Central memory CD4-positive, alpha-beta T cell (primary cell): Measurements from ENCODE around the gene SFXN3.
A peak's percentile ranks its signal among the peaks of the same experiment; 100 is the strongest.

Source experiments
- DNase-seq: peaks from one replicate; pipeline ENCODE4 v3.0.0; 2022

Gene SFXN3

GRCh38 chr10:101000127-101000914 is 30.7 kb upstream of the SFXN3 start:
- DNase-seq: no peak

DNA sequence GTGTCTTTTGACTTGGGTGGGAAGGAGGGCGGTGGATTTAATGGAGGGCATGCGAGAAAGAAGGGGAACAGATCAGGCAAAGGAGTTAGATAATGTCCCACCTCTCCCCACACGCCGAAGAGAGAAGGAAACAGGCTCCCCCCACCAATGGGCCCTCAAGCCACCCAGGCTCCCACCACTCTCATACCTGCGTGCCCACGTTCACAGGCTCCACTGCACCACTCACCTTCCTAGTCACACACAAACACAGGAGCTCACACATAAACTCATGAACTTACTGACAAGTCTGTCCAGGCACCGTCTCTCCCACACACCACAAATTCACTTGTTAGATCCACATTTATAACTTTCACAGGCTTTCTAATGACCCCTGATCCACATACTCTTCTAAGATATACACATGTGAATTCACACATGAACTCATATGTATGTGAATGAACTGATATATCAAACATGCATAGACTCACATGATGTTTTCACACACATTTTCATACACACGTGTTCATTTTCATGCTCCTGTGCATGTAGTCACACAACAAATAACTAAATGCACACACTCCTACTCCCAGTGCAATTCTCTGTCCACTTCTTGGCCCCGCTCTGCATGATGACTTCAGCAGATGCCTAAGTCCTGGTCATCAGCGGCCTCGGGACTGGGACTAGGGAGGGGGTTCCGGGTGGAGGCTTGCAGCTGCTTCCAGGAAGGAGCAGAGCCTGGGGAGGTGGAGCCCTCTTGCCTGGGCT is 29.9 kb upstream of the SFXN3 start:
- DNase-seq: no peak

DNA sequence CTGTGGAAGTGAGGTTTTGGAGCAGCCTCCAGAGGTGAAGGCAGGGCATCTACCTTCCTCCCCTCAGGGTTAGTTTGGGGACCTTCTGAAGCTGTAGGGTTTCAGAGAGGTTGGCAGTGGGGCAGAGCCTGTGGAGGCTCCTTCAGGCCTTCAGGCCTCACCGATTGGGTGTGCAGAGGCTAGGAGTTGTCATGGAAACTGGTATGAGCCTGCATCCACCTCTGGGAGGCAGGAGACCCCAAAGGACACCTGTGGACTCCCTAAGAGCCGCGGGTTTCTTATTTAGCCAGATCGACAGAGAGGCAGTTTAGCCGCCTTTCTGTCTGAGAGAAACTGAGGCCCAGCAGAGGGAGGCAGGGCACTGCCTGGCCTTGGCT is 29.4 kb upstream of the SFXN3 start:
- DNase-seq: no peak

DNA sequence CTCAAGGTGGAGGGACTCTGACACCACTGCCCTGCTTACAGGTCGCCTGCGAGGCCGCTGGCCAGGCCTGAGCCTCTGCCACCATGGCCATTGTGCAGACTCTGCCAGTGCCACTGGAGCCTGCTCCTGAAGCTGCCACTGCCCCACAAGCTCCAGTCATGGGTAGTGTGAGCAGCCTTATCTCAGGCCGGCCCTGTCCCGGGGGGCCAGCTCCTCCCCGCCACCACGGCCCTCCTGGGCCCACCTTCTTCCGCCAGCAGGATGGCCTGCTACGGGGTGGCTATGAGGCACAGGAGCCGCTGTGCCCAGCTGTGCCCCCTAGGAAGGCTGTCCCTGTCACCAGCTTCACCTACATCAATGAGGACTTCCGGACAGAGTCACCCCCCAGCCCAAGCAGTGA is 28.6 kb upstream of the SFXN3 start:
- no peak for DNase-seq

DNA sequence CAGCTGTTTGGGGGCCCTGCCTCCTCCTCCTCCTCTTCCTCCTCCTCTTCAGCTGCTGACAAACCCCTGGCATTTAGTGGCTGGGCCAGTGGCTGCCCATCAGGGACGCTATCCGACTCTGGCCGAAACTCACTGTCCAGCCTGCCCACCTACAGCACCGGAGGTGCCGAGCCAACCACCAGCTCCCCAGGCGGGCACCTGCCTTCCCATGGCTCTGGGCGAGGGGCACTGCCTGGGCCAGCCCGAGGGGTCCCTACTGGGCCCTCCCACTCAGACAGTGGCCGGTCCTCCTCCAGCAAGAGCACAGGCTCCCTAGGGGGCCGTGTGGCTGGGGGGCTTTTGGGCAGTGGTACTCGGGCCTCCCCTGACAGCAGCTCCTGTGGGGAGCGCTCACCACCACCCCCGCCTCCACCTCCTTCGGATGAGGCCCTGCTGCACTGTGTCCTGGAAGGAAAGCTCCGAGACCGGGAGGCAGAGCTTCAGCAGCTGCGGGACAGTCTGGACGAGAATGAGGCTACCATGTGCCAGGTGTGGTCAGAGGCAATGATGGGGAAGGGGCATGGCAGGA is 27.3 kb upstream of the SFXN3 start:
- DNase-seq: no peak

DNA sequence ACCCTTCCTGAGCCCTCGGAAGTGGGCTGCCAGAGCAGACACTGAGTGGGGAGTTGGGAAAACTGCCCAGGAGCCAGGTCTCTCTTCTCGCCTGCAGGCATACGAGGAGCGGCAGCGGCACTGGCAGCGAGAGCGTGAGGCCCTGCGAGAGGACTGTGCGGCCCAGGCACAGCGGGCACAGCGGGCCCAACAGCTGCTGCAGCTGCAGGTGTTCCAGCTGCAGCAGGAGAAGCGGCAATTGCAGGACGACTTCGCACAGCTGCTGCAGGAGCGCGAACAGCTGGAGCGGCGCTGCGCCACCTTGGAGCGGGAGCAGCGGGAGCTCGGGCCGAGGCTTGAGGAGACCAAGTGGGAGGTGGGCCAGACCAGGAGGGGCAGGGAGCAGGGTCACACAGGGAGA is 25.7 kb upstream of the SFXN3 start:
- DNase-seq: no peak

GRCh38 chr10:101005869-101006567 is 25.0 kb upstream of the SFXN3 start:
- DNase-seq: no peak

DNA sequence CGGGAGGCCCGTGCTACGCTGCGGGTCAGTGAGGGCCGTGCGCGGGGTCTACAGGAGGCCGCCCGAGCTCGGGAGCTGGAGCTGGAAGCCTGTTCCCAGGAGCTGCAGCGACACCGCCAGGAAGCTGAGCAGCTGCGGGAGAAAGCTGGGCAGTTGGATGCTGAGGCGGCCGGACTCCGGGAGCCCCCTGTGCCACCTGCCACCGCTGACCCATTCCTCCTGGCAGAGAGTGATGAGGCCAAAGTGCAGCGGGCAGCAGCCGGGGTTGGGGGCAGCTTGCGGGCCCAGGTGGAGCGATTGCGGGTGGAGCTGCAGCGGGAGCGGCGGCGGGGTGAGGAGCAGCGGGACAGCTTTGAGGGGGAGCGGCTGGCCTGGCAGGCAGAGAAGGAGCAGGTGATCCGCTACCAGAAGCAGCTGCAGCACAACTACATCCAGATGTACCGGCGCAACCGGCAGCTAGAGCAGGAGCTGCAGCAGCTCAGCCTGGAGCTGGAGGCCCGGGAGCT is 24.4 kb upstream of the SFXN3 start:
- DNase-seq: no peak

DNA sequence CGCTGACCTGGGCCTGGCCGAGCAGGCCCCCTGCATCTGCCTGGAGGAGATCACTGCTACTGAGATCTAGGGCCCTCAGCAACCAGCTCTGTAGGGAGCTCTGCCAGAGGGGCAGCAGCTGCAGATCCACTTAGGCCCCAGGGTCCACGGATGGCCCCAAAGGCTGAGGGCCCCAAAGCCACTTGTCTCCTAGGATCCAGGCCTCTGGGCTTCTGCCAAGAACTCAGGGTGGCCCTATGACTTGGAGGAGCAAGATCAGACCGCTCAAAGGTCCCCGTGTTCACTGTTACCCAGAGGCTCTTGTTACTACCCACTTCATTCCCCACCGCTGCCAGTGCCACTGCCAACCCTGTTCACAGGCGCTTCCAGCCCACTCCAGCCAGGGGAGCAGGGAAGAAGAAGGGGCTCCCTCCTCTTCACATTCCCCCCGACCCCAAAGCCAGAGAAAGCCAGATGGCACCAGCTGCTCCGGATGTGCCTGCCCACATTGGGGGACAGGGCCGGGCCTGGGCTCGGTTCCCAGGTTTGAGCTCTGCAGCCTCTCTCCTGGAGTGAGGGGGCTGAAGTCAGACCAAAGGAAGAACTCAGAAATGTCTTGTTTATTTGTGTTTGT is 23.8 kb upstream of the SFXN3 start:
- no peak for DNase-seq

DNA sequence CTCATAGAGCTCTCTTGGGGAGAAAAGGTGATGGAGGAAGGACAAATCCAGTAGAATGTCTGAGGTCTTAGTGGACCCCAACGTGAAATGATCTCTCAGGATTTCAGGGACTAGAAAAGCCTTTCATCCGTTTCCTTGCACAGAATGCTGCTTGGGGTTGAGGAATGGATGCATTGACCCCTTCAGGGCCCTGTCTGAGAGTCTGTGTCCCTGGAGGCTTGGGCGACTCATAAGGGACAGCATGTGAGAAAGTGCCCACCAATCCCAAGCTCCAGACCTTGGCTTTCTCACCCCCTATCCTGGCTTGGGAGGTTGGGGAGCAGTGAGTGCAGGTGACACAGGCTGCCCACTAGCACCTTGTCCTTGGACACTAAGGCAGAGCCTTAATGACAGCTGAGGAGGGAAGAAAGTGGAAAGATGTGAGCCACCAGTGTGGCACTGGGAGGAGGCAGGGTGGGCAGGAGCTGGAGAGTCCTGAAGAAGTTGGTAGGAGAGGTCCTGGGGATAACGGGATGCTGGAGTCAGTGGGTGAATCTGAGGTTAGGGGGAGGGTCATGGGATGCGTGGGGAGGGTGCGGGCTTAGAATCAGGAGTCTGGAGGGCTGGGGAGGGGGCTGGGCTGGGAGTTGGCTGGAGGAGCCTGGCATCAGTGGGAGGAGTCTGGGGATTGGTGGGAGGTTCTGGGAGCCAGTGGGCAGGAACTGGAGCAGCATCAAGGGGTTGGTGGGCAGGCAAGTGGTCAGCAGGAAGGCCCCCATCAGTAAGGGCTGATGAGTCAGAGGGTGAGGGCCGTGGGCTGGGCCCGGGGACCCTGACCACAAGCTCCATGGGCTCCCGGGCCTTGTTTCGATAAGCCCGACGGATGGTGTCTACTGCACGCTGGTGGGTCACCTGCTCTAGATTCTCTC is 22.9 kb upstream of the SFXN3 start:
- no peak for DNase-seq

GRCh38 chr10:101008823-101009423 is 22.1 kb upstream of the SFXN3 start:
- no peak for DNase-seq

DNA sequence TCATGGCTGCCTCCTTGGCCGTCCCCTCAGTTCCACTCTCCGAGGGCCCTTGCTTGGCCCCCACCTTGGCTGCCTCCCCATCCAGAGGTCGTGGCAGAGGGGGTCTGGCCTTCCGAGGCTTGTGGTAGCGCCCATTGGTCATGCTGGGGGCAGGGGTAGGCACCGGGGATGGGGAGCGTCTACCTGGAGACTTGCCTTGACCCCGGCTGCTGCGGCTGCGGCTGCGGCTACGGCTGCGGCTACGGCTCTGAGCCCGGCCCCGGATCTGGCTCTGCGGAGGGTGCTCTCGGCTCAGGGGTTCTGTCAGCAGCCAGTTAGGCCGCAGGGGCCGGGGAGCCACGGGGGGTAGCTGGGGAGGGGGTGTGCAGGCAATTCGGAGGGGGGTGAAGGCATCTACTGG is 20.7 kb upstream of the SFXN3 start:
- DNase-seq: no peak

DNA sequence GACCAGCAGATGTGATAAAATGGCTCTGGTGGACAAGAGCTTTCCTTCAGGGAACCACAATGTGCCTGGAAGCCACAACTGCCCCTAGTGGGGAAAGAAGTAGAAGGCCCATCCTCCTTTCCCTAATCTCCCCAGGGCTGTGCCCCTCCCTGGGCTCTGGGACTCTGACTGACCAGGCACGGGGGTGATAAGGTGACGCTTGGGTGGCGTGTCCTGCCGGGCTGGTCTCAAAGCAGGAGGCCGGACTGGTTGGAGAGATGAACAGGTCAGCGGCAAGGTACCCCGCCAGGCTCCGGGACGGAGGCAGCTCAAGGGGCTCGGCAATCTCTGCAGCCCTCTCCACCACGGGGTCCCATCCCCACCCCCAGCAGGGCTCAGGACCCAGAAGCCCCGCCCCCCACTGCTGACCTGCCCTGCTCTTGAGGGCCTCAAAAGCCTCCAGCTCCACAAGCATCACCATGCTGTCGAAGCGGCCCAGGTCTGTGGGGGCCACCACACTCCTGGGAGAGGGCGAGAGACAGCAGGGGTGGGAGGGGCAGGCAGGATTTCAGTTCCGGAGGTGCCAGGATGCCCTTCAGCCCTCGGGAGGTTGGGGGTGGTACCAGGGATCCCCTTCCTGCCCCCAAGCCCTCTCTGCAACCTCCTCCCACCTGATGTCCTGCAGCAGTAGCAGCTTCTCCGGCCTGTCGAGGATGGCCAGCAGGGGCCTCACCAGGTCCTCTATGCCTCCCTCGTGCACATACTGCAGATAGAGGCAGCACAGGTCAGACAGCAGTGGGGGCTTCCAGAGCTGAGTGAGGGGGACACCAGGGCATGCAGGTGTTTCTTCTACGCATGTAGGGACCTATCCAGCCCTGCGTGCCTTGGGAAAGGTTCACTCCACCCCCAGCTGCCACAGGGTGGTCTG is 19.3 kb upstream of the SFXN3 start:
- DNase-seq: no peak

DNA sequence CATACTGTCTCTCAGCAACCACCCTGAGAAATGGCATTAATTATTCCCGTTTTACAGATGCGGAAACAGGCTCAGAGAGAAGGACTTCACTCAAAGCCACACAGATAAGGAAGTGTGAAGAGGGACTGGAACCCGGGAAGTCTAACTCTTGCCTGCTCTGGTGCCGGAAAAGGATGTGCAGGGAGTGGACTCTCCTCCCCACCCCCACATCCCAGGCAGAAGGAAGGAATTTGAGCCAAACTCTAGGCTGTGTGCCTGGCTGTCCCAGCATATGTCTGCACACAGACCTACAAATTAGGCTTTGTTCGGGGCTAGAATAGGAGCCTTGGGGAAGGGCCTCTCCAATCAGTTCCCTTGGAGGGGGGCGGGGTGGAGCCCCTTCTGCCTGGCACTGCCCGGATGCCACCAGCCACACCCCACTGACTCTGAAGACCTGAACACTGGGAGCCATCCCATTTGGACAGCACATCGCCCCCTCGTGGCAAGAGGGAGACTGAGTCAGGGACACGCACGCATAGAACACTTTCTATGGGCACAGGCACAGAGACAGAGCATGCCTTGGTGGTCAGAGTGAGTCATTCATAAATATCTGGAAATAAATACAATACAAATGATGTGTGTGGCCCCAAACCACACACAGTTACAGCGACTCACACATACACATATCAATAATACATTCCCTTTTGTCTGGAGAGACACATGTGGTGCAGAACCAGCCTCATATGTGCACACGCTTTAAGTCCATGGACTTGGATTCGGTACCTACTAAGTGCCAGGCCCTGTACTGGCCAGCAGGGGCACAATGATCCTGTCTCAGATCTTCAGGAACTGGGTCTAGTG is 18.3 kb upstream of the SFXN3 start:
- peak; percentile 68 for DNase-seq

GRCh38 chr10:101013365-101013825 is 17.6 kb upstream of the SFXN3 start:
- DNase-seq: no peak

- DNase-seq: peak; percentile 60
Measured at GRCh38 chr10:101014230-101014884, 16.7 kb upstream of the SFXN3 start.

- DNase-seq: no peak
Measured at GRCh38 chr10:101014966-101015581, 16.0 kb upstream of the SFXN3 start.

DNA sequence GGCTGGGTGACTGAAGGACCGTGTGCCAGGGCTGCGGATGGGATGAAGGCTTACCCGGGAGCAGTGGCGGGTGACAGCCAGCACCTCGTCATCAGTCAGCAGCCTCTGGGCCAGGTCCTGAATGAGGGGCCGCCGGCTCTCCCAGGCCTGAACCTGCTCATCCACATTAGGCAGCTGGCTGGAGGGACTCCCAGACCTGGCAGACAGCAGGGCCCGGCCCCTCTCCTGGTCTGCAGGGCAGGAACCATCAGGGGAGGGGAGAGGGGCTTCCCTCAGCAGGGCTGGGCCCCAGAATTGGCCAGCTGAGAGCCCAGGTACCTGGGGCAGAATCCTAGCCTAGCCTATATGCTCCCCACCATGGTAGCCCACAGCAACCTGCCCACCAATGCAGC is 15.5 kb upstream of the SFXN3 start:
- no peak for DNase-seq
